Measurements from ENCODE around the gene FGFR2.

The FGFR2 gene

GRCh38 chr10:121452581-121452980 is 145.7 kb downstream of the FGFR2 start:
- DNase-seq (ENCODE audit: low read depth, low spot score): no peak
- Histone ChIP-seq H3K9ac (ENCODE audit: insufficient read length) (no peak overlapping the region), H3K36me3 (ENCODE audit: insufficient read depth, low read length) (no peaks in the 10 kb centered on the region), H3K27ac (no peak overlapping the region), H3K4me3 (no peak overlapping the region), H3K9me3 (ENCODE audit: low read depth, low read length) (no peaks in the 10 kb centered on the region)
- no peak for TF ChIP-seq POLR2AphosphoS5 (IDR thresholded peaks at IDR 0.05; ENCODE audit: borderline replicate concordance, low read depth, low read length)
- no peak for TF ChIP-seq FOXP2 (optimal IDR thresholded peaks at IDR 0.05; ENCODE audit: control extremely low read depth, extremely low read length, insufficient read depth)
- no peak for TF ChIP-seq EZH2 (IDR thresholded peaks at IDR 0.05)

DNA sequence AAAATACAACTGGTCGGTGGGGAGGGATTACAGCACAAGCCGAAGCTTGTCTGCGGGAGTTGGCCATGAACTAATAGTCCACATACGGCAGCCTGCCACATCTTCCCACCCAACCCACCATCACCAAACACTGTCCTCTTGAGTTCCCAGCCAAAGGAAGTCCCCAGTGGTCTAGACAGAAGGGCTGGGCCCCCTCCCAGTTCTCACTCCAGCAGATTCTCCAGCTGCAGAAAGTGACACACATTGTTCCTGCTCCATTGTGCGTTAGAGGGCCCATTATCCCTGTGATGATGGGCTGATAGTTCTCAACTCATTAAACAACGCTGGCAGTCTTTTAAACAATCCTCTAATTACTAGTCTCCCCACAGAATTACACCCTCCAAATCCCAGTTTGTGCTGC is 148.0 kb downstream of the FGFR2 start:
- DNase-seq (ENCODE audit: low read depth, low spot score): no peak
- H3K4me3 ChIP-seq: no peak overlapping the region
- TF ChIP-seq POLR2AphosphoS5 (IDR thresholded peaks at IDR 0.05; ENCODE audit: borderline replicate concordance, low read depth, low read length): no peak
- no peak for TF ChIP-seq FOXP2 (optimal IDR thresholded peaks at IDR 0.05; ENCODE audit: control extremely low read depth, extremely low read length, insufficient read depth)
- no peak for TF ChIP-seq EZH2 (IDR thresholded peaks at IDR 0.05)
- no peak overlapping the region for H3K27ac ChIP-seq
- no peak overlapping the region for H3K9ac ChIP-seq (ENCODE audit: insufficient read length)
- no peaks in the 10 kb centered on the region for H3K36me3 ChIP-seq (ENCODE audit: insufficient read depth, low read length)
- no peaks in the 10 kb centered on the region for H3K9me3 ChIP-seq (ENCODE audit: low read depth, low read length)

GRCh38 chr10:121449482-121449924 is 148.7 kb downstream of the FGFR2 start:
- Histone ChIP-seq H3K9ac (ENCODE audit: insufficient read length) (no peak overlapping the region), H3K27ac (no peak overlapping the region), H3K9me3 (ENCODE audit: low read depth, low read length) (no peaks in the 10 kb centered on the region), H3K36me3 (ENCODE audit: insufficient read depth, low read length) (no peaks in the 10 kb centered on the region), H3K4me3 (no peak overlapping the region)
- TF ChIP-seq EZH2 (IDR thresholded peaks at IDR 0.05) (no peak), POLR2AphosphoS5 (IDR thresholded peaks at IDR 0.05; ENCODE audit: borderline replicate concordance, low read depth, low read length) (no peak), FOXP2 (optimal IDR thresholded peaks at IDR 0.05; ENCODE audit: control extremely low read depth, extremely low read length, insufficient read depth) (no peak)
- DNase-seq (ENCODE audit: low read depth, low spot score): no peak

DNA sequence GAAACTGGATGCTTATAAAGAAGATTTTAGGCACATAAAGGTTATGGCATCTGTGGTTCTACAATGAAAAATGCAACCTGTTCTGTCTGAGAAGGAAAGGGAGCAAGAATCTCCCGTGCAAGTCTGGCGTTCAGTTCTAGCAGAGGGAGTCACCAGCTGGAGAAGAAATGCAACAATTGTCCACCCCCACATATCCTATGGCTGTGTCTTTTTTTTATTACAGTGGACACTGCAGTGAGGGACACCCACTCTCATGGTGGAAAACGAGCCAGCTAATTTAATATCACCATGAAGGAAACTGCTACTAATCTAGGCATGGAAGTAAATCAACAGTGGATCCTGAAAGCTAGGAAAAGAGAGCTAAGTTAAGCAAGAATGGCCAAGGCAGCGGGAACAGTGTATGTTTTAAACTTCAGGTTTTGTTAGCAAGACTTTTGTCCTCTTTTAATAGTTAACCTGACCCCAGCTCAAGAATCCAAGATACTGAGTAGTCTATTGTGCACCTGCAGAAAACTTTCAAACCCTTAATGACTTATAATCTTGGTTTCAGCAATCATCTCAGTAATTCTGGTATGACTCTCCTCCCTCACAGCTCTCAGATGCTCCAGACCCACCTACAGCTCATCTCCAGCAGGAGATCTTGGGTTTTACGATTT is 149.3 kb downstream of the FGFR2 start:
- TF ChIP-seq POLR2AphosphoS5 (IDR thresholded peaks at IDR 0.05; ENCODE audit: borderline replicate concordance, low read depth, low read length) (no peak), EZH2 (IDR thresholded peaks at IDR 0.05) (no peak), FOXP2 (optimal IDR thresholded peaks at IDR 0.05; ENCODE audit: control extremely low read depth, extremely low read length, insufficient read depth) (no peak)
- DNase-seq (ENCODE audit: low read depth, low spot score): no peak
- Histone ChIP-seq H3K36me3 (ENCODE audit: insufficient read depth, low read length) (no peaks in the 10 kb centered on the region), H3K27ac (no peak overlapping the region), H3K4me3 (no peak overlapping the region), H3K9ac (ENCODE audit: insufficient read length) (no peak overlapping the region), H3K9me3 (ENCODE audit: low read depth, low read length) (no peaks in the 10 kb centered on the region)

- no peaks in the 10 kb centered on the region for H3K36me3 ChIP-seq (ENCODE audit: insufficient read depth, low read length)
- no peaks in the 10 kb centered on the region for H3K9me3 ChIP-seq (ENCODE audit: low read depth, low read length)
- H3K9ac ChIP-seq (ENCODE audit: insufficient read length): no peak overlapping the region
- no peak overlapping the region for H3K4me3 ChIP-seq
- no peak for TF ChIP-seq POLR2AphosphoS5 (IDR thresholded peaks at IDR 0.05; ENCODE audit: borderline replicate concordance, low read depth, low read length)
- H3K27ac ChIP-seq: no peak overlapping the region
- DNase-seq (ENCODE audit: low read depth, low spot score): no peak
Measured at GRCh38 chr10:121444520-121445165, 153.6 kb downstream of the FGFR2 start.

DNA sequence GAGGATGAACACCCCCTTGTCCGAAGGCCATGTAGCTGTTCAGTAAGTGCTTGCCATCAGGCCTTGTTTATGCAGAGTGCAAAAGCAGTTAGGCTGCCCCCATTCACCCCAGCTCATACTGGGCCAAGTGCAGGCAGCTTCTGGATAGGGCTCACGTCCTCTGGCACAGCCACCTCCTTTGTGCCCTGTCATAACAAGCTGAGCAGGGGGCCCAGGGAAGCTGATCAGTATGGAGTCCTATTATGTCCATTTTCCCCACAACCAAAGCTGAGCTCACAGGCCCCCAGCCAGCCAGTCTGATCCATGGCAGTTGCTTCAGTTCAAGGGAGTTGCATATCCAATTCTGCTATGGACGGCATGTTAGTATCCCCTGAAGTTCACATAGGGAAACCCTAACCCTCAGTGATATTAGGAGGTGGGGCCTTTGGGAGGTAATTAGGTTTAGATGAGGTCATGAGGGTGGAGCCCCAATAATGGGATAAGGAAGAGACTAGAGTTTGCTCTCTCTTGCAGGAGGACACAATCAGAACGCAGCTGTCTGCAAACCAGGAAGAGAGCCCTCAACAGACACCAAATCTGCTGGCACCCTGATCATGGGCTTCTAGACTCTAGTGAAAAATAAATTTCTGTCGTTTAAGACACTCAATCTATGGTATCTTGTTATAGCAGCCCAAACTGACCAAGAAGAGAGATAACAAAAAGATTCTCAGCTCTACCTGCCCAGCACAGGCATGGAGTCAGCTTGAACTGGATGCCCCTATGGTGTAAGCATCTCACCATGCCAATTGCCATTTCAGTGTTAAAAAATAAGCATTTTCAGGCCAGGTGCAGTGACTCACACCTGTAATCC is 155.9 kb downstream of the FGFR2 start:
- Histone ChIP-seq H3K27ac (no peak overlapping the region), H3K9ac (ENCODE audit: insufficient read length) (no peak overlapping the region), H3K4me3 (no peak overlapping the region), H3K9me3 (ENCODE audit: low read depth, low read length) (no peaks in the 10 kb centered on the region), H3K36me3 (ENCODE audit: insufficient read depth, low read length) (no peaks in the 10 kb centered on the region)
- DNase-seq (ENCODE audit: low read depth, low spot score): no peak
- no peak for TF ChIP-seq EZH2 (IDR thresholded peaks at IDR 0.05)
- TF ChIP-seq POLR2AphosphoS5 (IDR thresholded peaks at IDR 0.05; ENCODE audit: borderline replicate concordance, low read depth, low read length): no peak
- no peak for TF ChIP-seq FOXP2 (optimal IDR thresholded peaks at IDR 0.05; ENCODE audit: control extremely low read depth, extremely low read length, insufficient read depth)

- TF ChIP-seq EZH2 (IDR thresholded peaks at IDR 0.05): no peak
- no peak for TF ChIP-seq FOXP2 (optimal IDR thresholded peaks at IDR 0.05; ENCODE audit: control extremely low read depth, extremely low read length, insufficient read depth)
- TF ChIP-seq POLR2AphosphoS5 (IDR thresholded peaks at IDR 0.05; ENCODE audit: borderline replicate concordance, low read depth, low read length): no peak
- DNase-seq (ENCODE audit: low read depth, low spot score): no peak
Measured at GRCh38 chr10:121440461-121440860, 157.8 kb downstream of the FGFR2 start.

DNA sequence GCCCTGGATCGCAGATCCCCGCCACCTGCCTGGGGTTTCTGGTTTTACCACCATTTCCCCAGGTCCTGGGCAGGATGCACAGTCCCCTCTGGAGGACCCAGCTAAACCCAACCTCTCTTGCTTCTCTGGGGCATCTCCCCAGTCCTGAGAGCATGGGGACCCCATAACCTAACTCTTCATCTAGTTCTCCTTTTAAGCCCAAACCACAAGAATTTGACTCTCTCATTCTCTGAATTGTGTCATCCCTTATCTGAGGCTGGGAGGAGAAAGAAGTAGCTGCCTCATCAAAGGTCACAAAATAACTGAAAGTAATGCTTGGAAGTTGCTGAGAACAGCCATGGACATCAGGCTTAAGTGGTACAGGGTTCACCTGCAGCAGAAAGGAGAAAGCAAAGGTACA is 159.9 kb downstream of the FGFR2 start:
- no peak for DNase-seq (ENCODE audit: low read depth, low spot score)

More at GRCh38 chr10:121440461-121440860, 157.8 kb downstream of the FGFR2 start:
- H3K9ac ChIP-seq (ENCODE audit: insufficient read length): no peak overlapping the region
- H3K36me3 ChIP-seq (ENCODE audit: insufficient read depth, low read length): no peaks in the 10 kb centered on the region
- no peaks in the 10 kb centered on the region for H3K9me3 ChIP-seq (ENCODE audit: low read depth, low read length)
- H3K27ac ChIP-seq: no peak overlapping the region
- no peak overlapping the region for H3K4me3 ChIP-seq

More for the DNA sequence above, 159.9 kb downstream of the FGFR2 start:
- Histone ChIP-seq H3K9ac (ENCODE audit: insufficient read length) (no peak overlapping the region), H3K4me3 (no peak overlapping the region), H3K27ac (no peak overlapping the region), H3K36me3 (ENCODE audit: insufficient read depth, low read length) (no peaks in the 10 kb centered on the region), H3K9me3 (ENCODE audit: low read depth, low read length) (no peaks in the 10 kb centered on the region)
- TF ChIP-seq FOXP2 (optimal IDR thresholded peaks at IDR 0.05; ENCODE audit: control extremely low read depth, extremely low read length, insufficient read depth): no peak
- TF ChIP-seq POLR2AphosphoS5 (IDR thresholded peaks at IDR 0.05; ENCODE audit: borderline replicate concordance, low read depth, low read length): no peak
- TF ChIP-seq EZH2 (IDR thresholded peaks at IDR 0.05): no peak

Measured in SK-N-MC (cell line).